Neural progenitor cell (in vitro differentiated cells): ENCODE data around the gene SH2D4B.

Source experiments
- CTCF ChIP-seq: fragments of 200-600 bp; sonication (generic); IDR thresholded peaks from 2 replicates; pipeline ENCODE4 v1.5.1; 2017; ENCODE audit warnings: antibody characterized with exemption, mild to moderate bottlenecking
- EZH2 ChIP-seq: fragments of 200-600 bp; sonication (generic); IDR thresholded peaks from 2 replicates; pipeline ENCODE4 v1.6.1; 2017; ENCODE audit warnings: antibody characterized with exemption, mild to moderate bottlenecking, moderate library complexity
- EZH2phosphoT487 ChIP-seq: fragments of 200-600 bp; sonication (generic); IDR thresholded peaks from 2 replicates; pipeline ENCODE4 v1.6.1; 2017; ENCODE audit warnings: antibody characterized with exemption

- no peak for TF ChIP-seq CTCF
- TF ChIP-seq EZH2, result no peak
- TF ChIP-seq EZH2phosphoT487, result no peak
Observed at GRCh38 chr10:80518143-80518806, 19.4 kb upstream of the SH2D4B start.
